Mononuclear cell (primary cell): ENCODE data around the gene PYROXD2. TPM values are rescaled to one million over a fixed set of nuclear protein-coding genes. Genes with fewer than 3 reads are reported as not detected.
"Not testable (repeated sequence)": the region's sequence is repeated elsewhere in the genome, so short reads cannot be mapped to it uniquely, and the experiment has no call there.

Experiments
- H3K27me3 ChIP-seq: 2 replicates; pipeline ENCODE4 v1.6.0; 2011; ENCODE audit warnings: low read length, control low read depth; ENCODE audit not compliant: insufficient read depth
- H3K4me1 ChIP-seq: 2 replicates; pipeline ENCODE4 v1.5.1; 2011; ENCODE audit warnings: mild to moderate bottlenecking, low read length, control low read depth; ENCODE audit not compliant: insufficient read depth
- H3K4me3 ChIP-seq: 2 replicates; pipeline ENCODE4 v1.5.1; 2011; ENCODE audit warnings: mild to moderate bottlenecking, low read length, moderate library complexity
- H3K9me3 ChIP-seq: 2 replicates; pipeline ENCODE4 v1.5.1; 2011; ENCODE audit warnings: low read depth, mild to moderate bottlenecking, control low read depth, low read length
- total RNA-seq: library from RNA; depleted of rRNA; stranded (reverse); fragments of >200 nt; gene quantifications from one replicate; pipeline ENCODE4 v1.2.3, GENCODE V29; 2012

The PYROXD2 gene
- total RNA-seq, 1 donor = 2.2 TPM

GRCh38 chr10:98354491-98354890, 60.5 kb downstream of the PYROXD2 start:
- Histone ChIP-seq H3K27me3 (no peaks in the 10 kb centered on the region), H3K4me1 (peaks cover 20% of the 10 kb centered on the region), H3K4me3 (no peak overlapping the region), H3K9me3 (no peaks in the 10 kb centered on the region)

DNA sequence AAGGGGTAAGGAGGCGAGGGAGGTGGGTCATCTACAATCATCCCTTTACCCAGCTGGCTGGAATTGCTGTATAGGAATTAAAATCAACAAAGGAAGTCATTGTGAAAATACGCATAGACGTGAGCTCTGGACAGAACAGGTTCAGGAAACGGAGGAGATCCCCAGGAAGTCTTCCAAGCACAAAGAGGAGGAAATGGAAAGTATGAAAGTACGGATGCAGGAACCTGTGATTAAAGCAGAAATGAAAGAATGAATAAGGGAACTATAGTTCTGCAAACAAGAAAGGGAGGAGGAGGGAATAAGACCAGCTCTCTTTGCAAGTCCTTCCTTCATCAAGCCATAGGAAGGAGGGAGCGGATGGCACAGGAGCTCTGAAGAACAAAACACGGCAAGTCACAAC, 61.8 kb downstream of the PYROXD2 start:
- peaks cover 28% of the 10 kb centered on the region for H3K4me1 ChIP-seq
- H3K27me3 ChIP-seq = no peaks in the 10 kb centered on the region
- H3K4me3 ChIP-seq = no peak overlapping the region
- H3K9me3 ChIP-seq = no peaks in the 10 kb centered on the region

- peaks cover 28% of the 10 kb centered on the region for H3K4me1 ChIP-seq
- H3K27me3 ChIP-seq = no peaks in the 10 kb centered on the region
- no peak overlapping the region for H3K4me3 ChIP-seq
- H3K9me3 ChIP-seq = no peaks in the 10 kb centered on the region
These were observed 63.1 kb downstream of the PYROXD2 start for GRCh38 chr10:98351831-98352402.

DNA sequence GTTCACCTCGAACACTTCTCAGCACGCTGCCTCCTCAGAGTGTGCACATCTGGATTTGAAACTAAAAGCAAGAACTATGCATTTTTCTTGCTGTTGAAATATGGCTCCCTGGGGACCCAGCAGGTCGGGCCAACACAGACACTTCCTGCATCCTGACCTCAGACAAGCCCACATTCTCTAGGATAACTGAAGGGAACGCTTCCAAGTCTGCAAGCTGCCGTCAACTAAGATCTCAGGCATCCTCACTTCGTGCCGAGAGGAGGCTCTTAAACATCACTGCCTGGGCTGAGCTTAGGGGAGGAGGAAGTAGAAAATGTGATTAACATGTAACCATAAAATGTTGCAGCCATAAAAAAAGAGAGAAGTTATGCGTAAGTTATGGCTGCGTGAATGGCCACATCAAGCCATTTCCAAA, 65.5 kb downstream of the PYROXD2 start:
- peaks cover 35% of the 10 kb centered on the region for H3K4me1 ChIP-seq
- H3K9me3 ChIP-seq = no peaks in the 10 kb centered on the region
- no peaks in the 10 kb centered on the region for H3K27me3 ChIP-seq
- no peak overlapping the region for H3K4me3 ChIP-seq

DNA sequence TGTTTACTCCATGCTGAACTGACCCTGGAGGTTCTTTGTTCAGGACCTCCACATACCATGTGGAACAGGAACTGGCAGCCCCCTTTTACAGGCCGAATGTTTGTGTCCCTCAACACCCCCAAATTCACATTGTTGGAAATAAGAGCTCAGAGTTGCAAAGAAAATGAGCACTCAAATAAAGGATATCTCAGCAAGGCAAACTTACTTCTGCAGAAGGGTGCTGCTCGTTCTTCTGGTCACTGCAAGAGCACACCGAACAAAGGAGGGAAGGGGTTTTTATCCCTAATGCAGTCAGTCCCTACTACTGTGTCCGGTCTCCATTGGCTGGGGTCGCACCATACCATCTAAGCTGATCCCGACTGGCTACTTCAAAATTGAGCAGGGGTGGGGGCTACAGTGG, 68.1 kb downstream of the PYROXD2 start:
- H3K9me3 ChIP-seq = no peaks in the 10 kb centered on the region
- no peaks in the 10 kb centered on the region for H3K27me3 ChIP-seq
- no peak overlapping the region for H3K4me3 ChIP-seq
- H3K4me1 ChIP-seq = peaks cover 30% of the 10 kb centered on the region

- H3K27me3 ChIP-seq = no peaks in the 10 kb centered on the region
- H3K4me3 ChIP-seq = no peak overlapping the region
- no peaks in the 10 kb centered on the region for H3K9me3 ChIP-seq
- peaks cover 36% of the 10 kb centered on the region for H3K4me1 ChIP-seq
These were observed 70.4 kb downstream of the PYROXD2 start for GRCh38 chr10:98344589-98345038.

DNA sequence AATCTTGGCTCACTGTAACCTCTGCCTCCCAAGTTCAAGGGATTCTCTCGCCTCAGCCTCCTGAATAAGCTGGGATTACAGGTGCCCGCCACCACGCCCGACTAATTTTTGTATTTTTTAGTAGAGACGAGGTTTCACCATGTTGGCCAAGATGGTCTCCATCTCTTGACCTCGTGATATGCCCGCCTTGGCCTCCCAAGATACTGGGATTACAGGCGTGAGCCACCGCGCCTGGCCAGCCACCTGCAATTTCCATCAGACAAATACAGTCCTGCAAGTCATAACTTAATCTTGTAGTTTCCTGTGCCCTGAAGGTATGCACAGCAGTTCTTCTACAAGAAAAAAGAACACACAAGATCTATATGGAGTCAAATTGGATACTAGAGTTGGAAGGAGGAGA, 73.3 kb downstream of the PYROXD2 start:
- H3K4me3 ChIP-seq, H3K27me3 ChIP-seq, H3K9me3 ChIP-seq: not testable (repeated sequence)
- peaks cover 29% of the 10 kb centered on the region for H3K4me1 ChIP-seq

- no peak overlapping the region for H3K4me3 ChIP-seq
- no peaks in the 10 kb centered on the region for H3K9me3 ChIP-seq
- peaks cover 29% of the 10 kb centered on the region for H3K4me1 ChIP-seq
- no peaks in the 10 kb centered on the region for H3K27me3 ChIP-seq
These were observed 74.1 kb downstream of the PYROXD2 start for GRCh38 chr10:98340940-98341310.

GRCh38 chr10:98340261-98340939, 74.6 kb downstream of the PYROXD2 start:
- H3K4me1 ChIP-seq = peaks cover 29% of the 10 kb centered on the region
- H3K4me3 ChIP-seq = no peak overlapping the region

GRCh38 chr10:98339799-98340198, 75.2 kb downstream of the PYROXD2 start:
- no peaks in the 10 kb centered on the region for H3K27me3 ChIP-seq
- H3K9me3 ChIP-seq = no peaks in the 10 kb centered on the region
- no peak overlapping the region for H3K4me3 ChIP-seq
- peaks cover 25% of the 10 kb centered on the region for H3K4me1 ChIP-seq

More at GRCh38 chr10:98340261-98340939, 74.6 kb downstream of the PYROXD2 start:
- Histone ChIP-seq H3K27me3 (no peaks in the 10 kb centered on the region), H3K9me3 (no peaks in the 10 kb centered on the region)

- Histone ChIP-seq H3K27me3 (no peaks in the 10 kb centered on the region), H3K9me3 (no peaks in the 10 kb centered on the region), H3K4me1 (peaks cover 16% of the 10 kb centered on the region), H3K4me3 (no peak overlapping the region)
These were observed 76.1 kb downstream of the PYROXD2 start for GRCh38 chr10:98338896-98339295.

DNA sequence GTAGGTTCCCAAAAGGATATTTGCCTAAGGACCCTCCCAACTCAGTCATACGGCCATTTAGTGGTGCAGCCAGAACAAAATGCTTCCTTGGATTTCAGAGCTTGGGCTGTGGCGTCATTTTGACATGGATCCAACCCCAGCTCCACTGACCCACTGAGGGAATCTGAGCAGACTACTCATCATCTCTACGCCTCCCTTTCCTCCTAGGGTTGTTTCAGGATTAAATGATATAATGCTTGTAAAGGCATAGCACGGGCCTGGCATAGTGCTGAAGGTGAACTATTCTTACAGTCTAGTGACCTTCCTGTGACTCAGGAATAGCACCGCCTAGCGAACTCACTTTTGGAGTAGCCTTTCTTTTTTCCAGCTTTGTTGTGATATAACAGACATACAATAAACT, 76.7 kb downstream of the PYROXD2 start:
- no peaks in the 10 kb centered on the region for H3K9me3 ChIP-seq
- peaks cover 14% of the 10 kb centered on the region for H3K4me1 ChIP-seq
- no peaks in the 10 kb centered on the region for H3K27me3 ChIP-seq
- H3K4me3 ChIP-seq = no peak overlapping the region

DNA sequence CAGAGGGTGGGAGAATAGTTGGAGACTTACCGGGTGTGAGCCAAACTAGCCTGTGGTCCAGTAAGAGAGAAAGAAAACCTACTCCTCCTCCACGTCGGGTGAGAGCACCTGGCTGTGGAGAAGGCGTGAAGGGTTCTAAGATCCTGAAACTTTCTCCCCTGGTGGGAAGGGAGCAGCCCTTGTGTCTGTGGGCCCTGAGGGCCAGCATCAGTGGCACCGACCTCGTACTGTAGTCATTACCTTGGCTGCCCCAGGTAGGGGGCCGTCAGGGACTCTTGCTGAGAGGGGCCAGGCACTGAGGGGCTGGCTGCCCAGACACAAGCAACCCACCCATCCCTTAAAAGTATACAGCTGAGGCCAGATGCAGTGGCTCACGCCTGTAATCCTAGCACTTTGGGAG, 77.5 kb downstream of the PYROXD2 start:
- Histone ChIP-seq H3K4me3 (no peak overlapping the region), H3K27me3 (no peaks in the 10 kb centered on the region), H3K9me3 (no peaks in the 10 kb centered on the region), H3K4me1 (peaks cover 14% of the 10 kb centered on the region)
